ENCODE measurements around the gene EN2.

Gene EN2

DNA sequence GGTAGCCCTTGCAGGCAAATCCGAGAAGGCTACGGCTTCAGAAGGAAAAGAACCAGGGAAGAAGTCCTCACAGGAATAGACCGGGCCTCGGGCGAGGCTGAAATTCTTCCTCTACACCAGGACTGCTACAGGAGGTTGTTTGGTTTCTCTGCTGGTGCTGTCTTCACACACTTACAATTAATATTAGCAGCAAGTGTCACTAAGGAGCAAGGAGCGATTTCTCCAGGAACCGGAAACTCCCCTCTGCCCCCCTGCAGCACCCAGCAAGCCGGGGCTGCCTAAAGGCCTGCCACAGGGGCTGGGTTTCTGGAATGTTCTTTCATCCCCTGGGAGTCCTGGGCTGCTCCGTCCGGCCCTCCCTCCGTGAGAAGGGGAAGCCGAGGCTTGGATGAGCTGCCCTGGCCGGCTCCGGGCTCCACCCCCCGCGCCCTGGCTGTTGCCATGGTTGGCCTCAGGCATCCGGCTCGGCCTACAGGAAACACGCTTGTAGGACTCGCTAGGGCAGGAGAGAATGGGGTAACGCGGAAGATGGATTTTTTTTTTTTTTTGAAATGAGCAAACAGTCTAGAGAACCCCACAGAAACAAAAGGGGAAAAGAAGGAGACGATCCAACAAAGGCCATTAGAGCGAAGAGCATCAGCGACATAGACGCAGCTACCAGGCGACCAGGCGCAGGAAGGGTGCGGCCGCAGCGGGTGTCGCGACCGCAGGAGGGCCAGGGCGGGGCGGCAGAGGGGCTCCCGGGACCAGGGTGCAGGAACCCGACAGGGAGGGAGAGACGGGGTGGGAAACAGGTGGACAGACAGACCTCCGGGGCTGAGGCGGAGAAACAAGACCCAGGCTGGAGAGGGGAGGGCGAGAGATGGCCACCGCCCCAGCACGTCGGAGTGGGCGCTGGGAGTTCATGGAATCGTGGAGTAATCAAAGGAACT is 33.0 kb downstream of the EN2 start:
- TF ChIP-seq, protein P1, sequence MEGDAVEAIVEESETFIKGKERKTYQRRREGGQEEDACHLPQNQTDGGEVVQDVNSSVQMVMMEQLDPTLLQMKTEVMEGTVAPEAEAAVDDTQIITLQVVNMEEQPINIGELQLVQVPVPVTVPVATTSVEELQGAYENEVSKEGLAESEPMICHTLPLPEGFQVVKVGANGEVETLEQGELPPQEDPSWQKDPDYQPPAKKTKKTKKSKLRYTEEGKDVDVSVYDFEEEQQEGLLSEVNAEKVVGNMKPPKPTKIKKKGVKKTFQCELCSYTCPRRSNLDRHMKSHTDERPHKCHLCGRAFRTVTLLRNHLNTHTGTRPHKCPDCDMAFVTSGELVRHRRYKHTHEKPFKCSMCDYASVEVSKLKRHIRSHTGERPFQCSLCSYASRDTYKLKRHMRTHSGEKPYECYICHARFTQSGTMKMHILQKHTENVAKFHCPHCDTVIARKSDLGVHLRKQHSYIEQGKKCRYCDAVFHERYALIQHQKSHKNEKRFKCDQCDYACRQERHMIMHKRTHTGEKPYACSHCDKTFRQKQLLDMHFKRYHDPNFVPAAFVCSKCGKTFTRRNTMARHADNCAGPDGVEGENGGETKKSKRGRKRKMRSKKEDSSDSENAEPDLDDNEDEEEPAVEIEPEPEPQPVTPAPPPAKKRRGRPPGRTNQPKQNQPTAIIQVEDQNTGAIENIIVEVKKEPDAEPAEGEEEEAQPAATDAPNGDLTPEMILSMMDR (IDR thresholded peaks at IDR 0.05; ENCODE audit: low read depth, low read length, missing control alignments), result no peak
- in situ Hi-C loops (cut with HindIII; ENCODE audit: low sequenced_read_pairs), result no loop called here
- peak overlapping the region; percentile 17 for H3K4me3 ChIP-seq (ENCODE audit: low read depth, low read length)
- DNase-seq (ENCODE audit: low read depth), result no peak

DNA sequence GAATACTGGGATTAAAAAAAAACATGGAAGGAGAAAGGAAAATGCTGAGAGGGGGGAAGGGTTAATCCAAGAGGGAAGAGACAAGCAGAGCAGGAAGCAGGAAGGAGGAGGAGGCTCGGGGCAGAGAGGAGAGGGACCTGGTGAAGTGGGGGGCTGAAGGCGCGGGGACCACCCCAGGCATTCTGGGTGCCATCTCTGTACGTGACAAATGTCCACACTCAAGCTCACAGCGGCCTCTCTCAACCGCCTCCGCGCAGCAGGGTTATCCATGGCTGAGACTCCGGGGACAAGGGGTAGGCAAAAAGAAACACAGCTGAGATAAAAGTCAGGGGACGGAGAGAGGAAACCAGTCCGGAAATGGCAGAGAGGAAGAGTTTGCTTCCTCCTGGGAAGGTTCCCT is 33.9 kb downstream of the EN2 start:
- H3K4me3 ChIP-seq (ENCODE audit: low read depth, low read length), result peak overlapping the region; percentile 17
- in situ Hi-C loops (cut with HindIII; ENCODE audit: low sequenced_read_pairs), result no loop called here
- TF ChIP-seq, protein P1 (IDR thresholded peaks at IDR 0.05; ENCODE audit: low read depth, low read length, missing control alignments), result no peak
- no peak for DNase-seq (ENCODE audit: low read depth)

DNA sequence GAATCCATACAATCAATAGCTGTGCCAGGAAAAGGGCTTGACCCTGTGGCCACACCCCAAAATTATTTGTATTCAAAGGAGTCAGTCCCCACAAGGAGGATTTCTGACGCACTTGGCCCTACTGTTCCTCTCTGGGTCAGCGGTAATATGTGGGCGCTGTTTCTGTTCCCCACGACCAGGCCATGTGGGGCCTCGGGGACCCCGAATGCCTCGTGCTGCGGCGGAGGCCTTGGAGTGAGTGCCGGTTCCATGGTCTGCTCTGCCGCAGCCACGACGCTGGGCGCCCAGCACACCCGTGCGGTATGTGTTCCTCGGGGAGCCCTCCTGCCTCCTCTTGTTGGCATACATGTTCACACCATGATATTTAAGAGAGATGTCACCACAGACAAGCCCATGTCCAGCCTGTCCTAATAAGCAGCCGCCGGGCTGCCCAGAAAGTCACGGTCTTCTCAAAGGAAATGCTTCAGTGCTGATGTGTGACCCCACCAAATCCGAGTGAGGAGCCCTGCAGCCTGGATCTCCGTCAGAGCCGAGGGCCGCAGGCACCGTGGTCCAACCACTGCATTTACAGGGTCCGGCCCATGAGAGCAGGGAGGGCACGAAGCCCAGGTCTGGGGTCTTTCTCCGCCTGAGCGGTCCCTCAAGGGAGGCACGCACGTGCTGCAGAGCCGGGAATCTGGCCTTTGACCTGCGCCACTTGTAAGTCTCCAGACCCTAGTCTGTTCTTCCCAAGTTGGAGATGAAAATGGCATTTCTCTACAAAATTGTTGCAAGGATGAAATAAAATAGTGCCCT is 36.0 kb downstream of the EN2 start:
- in situ Hi-C loops (cut with HindIII; ENCODE audit: low sequenced_read_pairs), result no loop called here
- DNase-seq (ENCODE audit: low read depth), result no peak
- TF ChIP-seq, protein P1 (IDR thresholded peaks at IDR 0.05; ENCODE audit: low read depth, low read length, missing control alignments), result no peak
- no peak overlapping the region for H3K4me3 ChIP-seq (ENCODE audit: low read depth, low read length)

DNA sequence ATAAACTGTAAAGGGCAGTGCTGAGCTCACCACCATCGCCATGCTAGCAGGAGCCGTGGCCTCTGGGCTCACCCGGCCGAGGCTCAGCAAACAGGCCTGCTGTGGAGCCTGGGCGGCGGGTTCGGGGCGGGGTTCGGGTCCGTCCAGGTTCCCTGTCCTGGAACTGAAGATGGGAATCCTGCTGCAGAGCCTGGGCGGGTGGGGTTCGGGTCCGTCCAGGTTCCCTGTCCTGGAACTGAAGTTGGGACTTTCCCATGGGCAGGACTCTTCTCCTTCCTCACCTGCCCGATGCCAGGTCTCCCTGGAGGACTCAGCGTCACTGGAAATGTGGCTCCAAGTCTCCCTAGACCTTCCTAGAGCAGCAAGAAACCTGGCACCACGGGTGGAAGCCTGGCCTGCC is 36.6 kb downstream of the EN2 start:
- TF ChIP-seq, protein P1 (IDR thresholded peaks at IDR 0.05; ENCODE audit: low read depth, low read length, missing control alignments), result no peak
- in situ Hi-C loops (cut with HindIII; ENCODE audit: low sequenced_read_pairs), result no loop called here
- no peak overlapping the region for H3K4me3 ChIP-seq (ENCODE audit: low read depth, low read length)
- no peak for DNase-seq (ENCODE audit: low read depth)

DNA sequence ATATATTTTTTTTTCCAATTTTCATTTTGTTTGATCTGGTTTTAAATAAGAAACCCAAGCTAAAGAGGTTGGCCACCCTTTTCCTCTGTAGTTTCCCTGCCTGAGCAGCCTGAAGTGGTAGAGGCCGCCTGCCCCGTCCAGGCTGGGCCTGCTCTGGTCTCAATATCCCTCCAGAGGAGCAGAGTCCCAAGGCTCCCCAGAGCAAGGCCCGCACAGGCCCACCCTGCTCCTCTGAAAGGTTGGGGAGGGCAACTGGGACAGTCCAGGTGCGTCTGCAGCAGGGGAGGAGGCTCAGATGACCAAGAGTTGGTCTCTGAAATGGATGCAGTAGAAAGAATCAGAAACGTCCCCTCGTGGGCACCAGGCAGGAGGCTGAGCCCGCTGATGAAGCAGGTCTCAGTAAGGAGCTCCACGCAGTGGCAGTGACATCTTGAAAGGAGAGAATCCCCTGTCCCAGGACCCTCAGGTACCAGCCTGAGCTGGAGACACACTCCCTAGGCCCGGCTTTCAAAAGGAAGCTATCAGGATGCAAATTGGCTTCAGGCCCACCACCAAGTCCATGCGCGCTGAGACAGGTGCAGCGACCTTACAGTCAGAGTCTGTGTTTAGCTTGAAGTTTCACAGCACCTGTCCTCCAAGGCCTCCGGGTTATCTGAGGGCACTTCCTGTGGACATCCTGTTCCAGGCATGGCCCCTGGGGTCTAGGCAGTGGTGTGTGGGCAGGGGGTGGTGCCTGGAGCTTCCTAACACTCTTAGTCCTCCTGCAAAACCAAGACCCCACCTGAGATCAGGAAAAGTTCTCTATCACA is 37.7 kb downstream of the EN2 start:
- in situ Hi-C loops (cut with HindIII; ENCODE audit: low sequenced_read_pairs), result no loop called here
- H3K4me3 ChIP-seq (ENCODE audit: low read depth, low read length), result no peak overlapping the region
- TF ChIP-seq, protein P1 (IDR thresholded peaks at IDR 0.05; ENCODE audit: low read depth, low read length, missing control alignments), result no peak
- DNase-seq (ENCODE audit: low read depth), result no peak
